ENCODE data around the gene MAP6. TPM values are rescaled to one million over a fixed set of nuclear protein-coding genes. Genes with fewer than 3 reads are reported as not detected.

Gene MAP6
- total RNA-seq, 1 experiment from 2014 or later: not detected

- no peak for TF ChIP-seq POLR2A (IDR thresholded peaks at IDR 0.05; ENCODE audit: borderline replicate concordance, extremely low read depth, insufficient read depth, insufficient read length)
- TF ChIP-seq MAX (IDR thresholded peaks at IDR 0.05): peak; percentile 1; the same call in 1 of the 2 replicates
- peak; percentile 56; the same call in 1 of the 2 replicates for TF ChIP-seq POLR2AphosphoS5 (IDR thresholded peaks at IDR 0.05; ENCODE audit: low read depth, low read length)
- RAD21 ChIA-PET (ENCODE audit: low non-redundant PET in 1 of 2, low total read pairs in 2 of 2, uncharacterized antibody in 2 of 2, unreplicated experiment in 2 of 2): no interaction called here
- POLR2A ChIA-PET: interaction anchor here (0.9 to 2.2 kb wide), 8 partner anchors 9 to 35 kb away, joined by 3 to 14 read pairs (median 4); no protein-coding TSS in a partner anchor
- Histone ChIP-seq H2AFZ (ENCODE audit: low read depth, low read length, poor library complexity, severe bottlenecking) (no peak overlapping the region), H3K4me2 (ENCODE audit: low read length) (peak overlapping the region; percentile 85), H3K27ac (ENCODE audit: low read depth, low read length) (peak overlapping the region; percentile 96), H3K36me3 (ENCODE audit: control insufficient read depth in 1 of 2, insufficient read depth in 2 of 2, low read length in 2 of 2) (peaks cover 2 to 21% of the 10 kb centered on the region in 2 experiments), H3K4me3 (replicated peaks in 1 of 2; ENCODE audit: low read depth in 1 of 2, low read length in 2 of 2) (peak overlapping the region; percentile 77 to 99), H3K79me2 (ENCODE audit: insufficient read depth, low read length) (peaks cover 55% of the 10 kb centered on the region), H3K9me2 (ENCODE audit: insufficient read depth) (no peaks in the 10 kb centered on the region), H3K9ac (ENCODE audit: low read length) (peak overlapping the region; percentile 92), H3K27me3 (ENCODE audit: insufficient read depth, low read length) (no peaks in the 10 kb centered on the region), H3K9me3 (ENCODE audit: control insufficient read depth in 1 of 2, insufficient read depth in 1 of 2, low read depth in 1 of 2, low read length in 2 of 2) (no peaks in the 10 kb centered on the region), H4K20me1 (ENCODE audit: insufficient read depth) (no peaks in the 10 kb centered on the region), H3K4me1 (ENCODE audit: control insufficient read depth in 1 of 2, insufficient read depth in 2 of 2, low read length in 2 of 2) (peaks cover 17 to 62% of the 10 kb centered on the region in 2 experiments)
- peak; percentile 57 for ATAC-seq
- intact Hi-C loops (cut with micrococcal nuclease): loop anchor here (1.0 kb wide), 1 partner anchor 16 kb away; no protein-coding TSS in a partner anchor
- TSS peak; percentile 72 for BruUV-seq (replicated peaks)
- CTCF ChIA-PET: interaction anchor here (0.7 to 2.1 kb wide), 6 partner anchors 9 to 35 kb away, joined by 3 to 13 read pairs (median 3); no protein-coding TSS in a partner anchor
- no peak for DNase-seq (ENCODE audit: low read depth, low spot score)
Measured at GRCh38 chr11:75562836-75563484, 105.9 kb downstream of the MAP6 start.

GRCh38 chr11:75562048-75562835 is 106.6 kb downstream of the MAP6 start, which contains the start of gene SERPINH1:
SERPINH1 (plus strand) TSS chr11:75562253; CDS start chr11:75566350, 4,097 bp downstream.
- Histone ChIP-seq H3K27ac (ENCODE audit: low read depth, low read length) (peak within 1 kb of the TSS; percentile 96), H3K9me2 (ENCODE audit: insufficient read depth) (no peaks in the 10 kb centered on the region), H3K9ac (ENCODE audit: low read length) (peak within 1 kb of the TSS; percentile 92), H3K79me2 (ENCODE audit: insufficient read depth, low read length) (peaks cover 49% of the 10 kb centered on the region), H3K9me3 (ENCODE audit: control insufficient read depth in 1 of 2, insufficient read depth in 1 of 2, low read depth in 1 of 2, low read length in 2 of 2) (no peaks in the 10 kb centered on the region), H2AFZ (ENCODE audit: low read depth, low read length, poor library complexity, severe bottlenecking) (no peak within 1 kb of the TSS), H3K27me3 (ENCODE audit: insufficient read depth, low read length) (no peaks in the 10 kb centered on the region), H3K4me3 (replicated peaks in 1 of 2; ENCODE audit: low read depth in 1 of 2, low read length in 2 of 2) (peak within 1 kb of the TSS; percentile 77 to 99), H4K20me1 (ENCODE audit: insufficient read depth) (no peaks in the 10 kb centered on the region), H3K36me3 (ENCODE audit: control insufficient read depth in 1 of 2, insufficient read depth in 2 of 2, low read length in 2 of 2) (peaks cover 0 to 16% of the 10 kb centered on the region in 2 experiments; a peak in 1 of 4 replicates), H3K4me1 (ENCODE audit: control insufficient read depth in 1 of 2, insufficient read depth in 2 of 2, low read length in 2 of 2) (peaks cover 17 to 69% of the 10 kb centered on the region in 2 experiments), H3K4me2 (ENCODE audit: low read length) (peak within 1 kb of the TSS; percentile 85)
- no peak for TF ChIP-seq ATF3 (IDR thresholded peaks at IDR 0.05)
- peak; percentile 64 for TF ChIP-seq YY1 (IDR thresholded peaks at IDR 0.05; ENCODE audit: extremely low read depth, insufficient replicate concordance, low read depth, low read length)
- TF ChIP-seq CBX3 (IDR thresholded peaks at IDR 0.05; ENCODE audit: low read depth): no peak
- TF ChIP-seq SRF (IDR thresholded peaks at IDR 0.05; ENCODE audit: low read depth): peak; percentile 82; the same call in 1 of the 2 replicates
- peak; percentile 50 for TF ChIP-seq MAX (IDR thresholded peaks at IDR 0.05)
- TF ChIP-seq ZFX (IDR thresholded peaks at IDR 0.05): peak; percentile 62
- peak; percentile 9; the same call in 1 of the 2 replicates for TF ChIP-seq SP1 (IDR thresholded peaks at IDR 0.05; ENCODE audit: low read depth)
- no peak for TF ChIP-seq EGR1 (IDR thresholded peaks at IDR 0.05; ENCODE audit: low read depth)
- TF ChIP-seq SIN3A (IDR thresholded peaks at IDR 0.05; ENCODE audit: low read depth): peak; percentile 80
- peak; percentile 93 for TF ChIP-seq POLR2AphosphoS5 (IDR thresholded peaks at IDR 0.05; ENCODE audit: low read depth, low read length)
- peak; percentile 72 for TF ChIP-seq POLR2A (IDR thresholded peaks at IDR 0.05; ENCODE audit: borderline replicate concordance, extremely low read depth, insufficient read depth, insufficient read length)
- no peak for TF ChIP-seq CEBPB (IDR thresholded peaks at IDR 0.05; ENCODE audit: low read depth)
- CTCF ChIA-PET: interaction anchor here (0.7 to 1.1 kb wide), 4 partner anchors 8 to 36 kb away, joined by 3 to 4 read pairs (median 3); no protein-coding TSS in a partner anchor
- RAD21 ChIA-PET (ENCODE audit: low non-redundant PET in 1 of 2, low total read pairs in 2 of 2, uncharacterized antibody in 2 of 2, unreplicated experiment in 2 of 2): no interaction called here
- TSS peak; percentile 84 for BruUV-seq (replicated peaks)
- DNase-seq (ENCODE audit: low read depth, low spot score) (peak; percentile 72), ATAC-seq (peak; percentile 88)
- POLR2A ChIA-PET: interaction anchor here (0.9 to 2.2 kb wide), 8 partner anchors 9 to 36 kb away, joined by 3 to 14 read pairs (median 4); no protein-coding TSS in a partner anchor
- intact Hi-C loops (cut with micrococcal nuclease): loop anchor here (1.0 kb wide), 1 partner anchor 15 kb away; no protein-coding TSS in a partner anchor
